Gastrocnemius medialis (tissue), 4 donors: Measurements from ENCODE around the gene STX19. TPM values are rescaled to one million over a fixed set of nuclear protein-coding genes. Genes with fewer than 3 reads are reported as not detected.
"Not testable (repeated sequence)": the region's sequence is repeated elsewhere in the genome, so short reads cannot be mapped to it uniquely, and the experiment has no call there.

Source experiments
- ATAC-seq, 2 donors: fragments of 150-250 bp; one replicate each; pipeline ENCODE4 v1.9.1; 2016
- DNase-seq, 2 donors: peaks; one replicate each; pipeline ENCODE4 v3.0.0-alpha.2; 2019
- H3K27ac ChIP-seq, 4 donors: fragments of 200-600 bp; sonication (generic); 1 replicate in 1 of 4; 2 replicates in 3 of 4; pipeline ENCODE4 v1.5.1; 2016 to 2018; ENCODE audit warnings: mild to moderate bottlenecking in 2 of 4, moderate library complexity in 1 of 4
- H3K27me3 ChIP-seq, 3 donors: fragments of 200-600 bp; sonication (generic) in 2 of 3; 1 replicate in 1 of 3; 2 replicates in 2 of 3; pipeline versions ENCODE4 v1.5.1 to v1.6.0; 2016 to 2019; ENCODE audit warnings: mild to moderate bottlenecking in 1 of 3, moderate library complexity in 1 of 3
- H3K36me3 ChIP-seq, 2 donors: fragments of 200-600 bp; sonication (generic) in 1 of 2; one replicate each; pipeline ENCODE4 v1.5.1; 2017 to 2018
- H3K4me1 ChIP-seq, 2 donors: fragments of 200-600 bp; sonication (generic) in 1 of 2; one replicate each; pipeline ENCODE4 v1.5.1; 2016 to 2017; ENCODE audit warnings: mild to moderate bottlenecking in 2 of 2
- H3K4me3 ChIP-seq, 4 donors: fragments of 200-600 bp; sonication (generic) in 3 of 4; 1 replicate in 1 of 4; 2 replicates in 3 of 4; pipeline ENCODE4 v1.5.1; 2016 to 2019; ENCODE audit warnings: mild to moderate bottlenecking in 2 of 4
- H3K9me3 ChIP-seq, 3 donors: fragments of 200-600 bp; sonication (generic) in 2 of 3; 1 replicate in 1 of 3; 2 replicates in 2 of 3; pipeline ENCODE4 v1.5.1; 2016 to 2019
- CTCF ChIP-seq, 5 experiments: fragments of 450-650 bp in 3 of 5; fragments of 200-600 bp in 2 of 5; sonication (generic) in 2 of 5; IDR thresholded peaks in 4 of 5; conservative IDR thresholded peaks in 1 of 5; 1 replicate in 4 of 5; 2 replicates in 1 of 5; pipeline ENCODE4 v1.5.1; 2016 to 2019; ENCODE audit warnings: antibody characterized with exemption in 5 of 5, mild to moderate bottlenecking in 3 of 5, moderate library complexity in 3 of 5
- POLR2A ChIP-seq, 2 donors: fragments of 450-650 bp; IDR thresholded peaks; one replicate each; pipeline ENCODE4 v1.6.1; 2017; ENCODE audit warnings: antibody characterized with exemption in 2 of 2, mild to moderate bottlenecking in 2 of 2, moderate library complexity in 2 of 2
- in situ Hi-C, 4 donors: fragments of 200-750 bp; cut with MboI; loops; one replicate each; pipeline versions ENCODE4 v1.15.0 to v1.8.0; 2017; ENCODE audit warnings: low sequenced_read_pairs in 4 of 4
- intact Hi-C: fragments of 100-400 bp; cut with DNase I; formaldehyde crosslinking; loops from one replicate; pipeline ENCODE4 v1.15.1; 2023; ENCODE audit warnings: low total_unique reads
- total RNA-seq, 4 donors: library from RNA; depleted of rRNA; stranded (reverse); fragments of >200 nt; gene quantifications; one replicate each; pipeline versions ENCODE4 v1.1.0 to v1.2.3, GENCODE V29; 2016

Gene STX19
- total RNA-seq, 4 donors from 2014 or later, result not detected

- peak within 1 kb of the TSS; percentile 72 to 93 (median 82) for H3K4me3 ChIP-seq
- intact Hi-C loops, result loop anchor here (5.0 kb wide), 1 partner anchor 82 kb away; the partner anchor contains the start of genes DHFR2 and NSUN3
- H3K27ac ChIP-seq, result peak within 1 kb of the TSS; percentile 82 to 96 (median 86)
- peak; percentile 99 for ATAC-seq
- DNase-seq, result peak; percentile 97
- H3K4me1 ChIP-seq, result peaks cover 10 to 11% of the 10 kb centered on the region in 2 donors
- in situ Hi-C loops, result no loop called here
- TF ChIP-seq POLR2A (IDR thresholded peaks at IDR 0.05), result peak; percentile 68 to 83
- TF ChIP-seq CTCF (IDR thresholded peaks at IDR 0.05 in 4 of 5, conservative IDR thresholded peaks at IDR 0.05 in 1 of 5), result no peak
- H3K27me3 ChIP-seq, result no peaks in the 10 kb centered on the region
- no peaks in the 10 kb centered on the region for H3K9me3 ChIP-seq
- no peaks in the 10 kb centered on the region for H3K36me3 ChIP-seq
Observed at GRCh38 chr3:93979850-93980676, 48.3 kb downstream of the STX19 start, which contains the start of gene ARL13B. ARL13B (plus strand) TSS chr3:93980155; CDS start chr3:93980424, 269 bp downstream.

- intact Hi-C loops, result no loop called here
Observed at GRCh38 chr3:93973131-93974126, 55.0 kb downstream of the STX19 start, which contains the start of gene PROS1. PROS1 (minus strand) TSS chr3:93973896; CDS start chr3:93973749, 147 bp downstream.

GRCh38 chr3:93969997-93970396 lies 58.4 kb downstream of the STX19 start:
- no peak for DNase-seq
- no peak for ATAC-seq
- Histone ChIP-seq H3K4me3 (no peak overlapping the region), H3K9me3 (no peaks in the 10 kb centered on the region), H3K27ac (no peak overlapping the region), H3K27me3 (no peaks in the 10 kb centered on the region), H3K4me1 (peaks cover 3% of the 10 kb centered on the region in 2 donors), H3K36me3 (no peaks in the 10 kb centered on the region)
- in situ Hi-C loops, result loop anchor here in 1 of 4 donors (5.0 kb wide), 1 partner anchor 43 kb away; no protein-coding TSS in a partner anchor
- no peak for TF ChIP-seq POLR2A (IDR thresholded peaks at IDR 0.05)
- intact Hi-C loops, result no loop called here

More at GRCh38 chr3:93973131-93974126, 55.0 kb downstream of the STX19 start, which contains the start of gene PROS1:
- Histone ChIP-seq H3K27ac (peak within 1 kb of the TSS; percentile 56 to 81 (median 75)), H3K9me3 (no peaks in the 10 kb centered on the region), H3K4me3 (peak within 1 kb of the TSS; percentile 55 to 71 (median 56)), H3K4me1 (peaks cover 3% of the 10 kb centered on the region in 2 donors), H3K27me3 (no peaks in the 10 kb centered on the region), H3K36me3 (no peaks in the 10 kb centered on the region)
- peak; percentile 64 to 66 for DNase-seq
- TF ChIP-seq POLR2A (IDR thresholded peaks at IDR 0.05) (peak; percentile 28 to 38), CTCF (IDR thresholded peaks at IDR 0.05 in 4 of 5, conservative IDR thresholded peaks at IDR 0.05 in 1 of 5) (no peak)
- in situ Hi-C loops, result no loop called here
- ATAC-seq, result peak; percentile 85 to 90

- H3K36me3 ChIP-seq, result no peaks in the 10 kb centered on the region
- H3K9me3 ChIP-seq, result no peaks in the 10 kb centered on the region
- H3K4me3 ChIP-seq, result no peak overlapping the region
- DNase-seq (no peak), ATAC-seq (no peak)
- intact Hi-C loops, result no loop called here
- no peaks in the 10 kb centered on the region for H3K27me3 ChIP-seq
- peaks cover 3% of the 10 kb centered on the region in 2 donors for H3K4me1 ChIP-seq
- in situ Hi-C loops, result loop anchor here in 1 of 4 donors (5.0 kb wide), 1 partner anchor 42 kb away; no protein-coding TSS in a partner anchor
- H3K27ac ChIP-seq, result no peak overlapping the region
- TF ChIP-seq CTCF (IDR thresholded peaks at IDR 0.05 in 4 of 5, conservative IDR thresholded peaks at IDR 0.05 in 1 of 5), result no peak
- no peak for TF ChIP-seq POLR2A (IDR thresholded peaks at IDR 0.05)
Observed at GRCh38 chr3:93969443-93969842, 59.0 kb downstream of the STX19 start.

- H3K27me3 ChIP-seq, H3K9me3 ChIP-seq, H3K27ac ChIP-seq, DNase-seq, H3K4me1 ChIP-seq, H3K4me3 ChIP-seq, ATAC-seq, intact Hi-C loops, H3K36me3 ChIP-seq: not testable (repeated sequence)
- in situ Hi-C loops, result loop anchor here in 1 of 4 donors (5.0 kb wide), 1 partner anchor 38 kb away; no protein-coding TSS in a partner anchor
Observed at GRCh38 chr3:93965106-93965505, 63.3 kb downstream of the STX19 start.
